GM19099 (cell line): ENCODE measurements around the gene ZNF827.

Source experiments
- POLR2A ChIP-seq: IDR thresholded peaks from 3 replicates; pipeline ENCODE4 v1.6.1; 2011; ENCODE audit warnings: low read depth; ENCODE audit not compliant: insufficient read length; ENCODE audit errors: extremely low read depth

The ZNF827 gene

DNA sequence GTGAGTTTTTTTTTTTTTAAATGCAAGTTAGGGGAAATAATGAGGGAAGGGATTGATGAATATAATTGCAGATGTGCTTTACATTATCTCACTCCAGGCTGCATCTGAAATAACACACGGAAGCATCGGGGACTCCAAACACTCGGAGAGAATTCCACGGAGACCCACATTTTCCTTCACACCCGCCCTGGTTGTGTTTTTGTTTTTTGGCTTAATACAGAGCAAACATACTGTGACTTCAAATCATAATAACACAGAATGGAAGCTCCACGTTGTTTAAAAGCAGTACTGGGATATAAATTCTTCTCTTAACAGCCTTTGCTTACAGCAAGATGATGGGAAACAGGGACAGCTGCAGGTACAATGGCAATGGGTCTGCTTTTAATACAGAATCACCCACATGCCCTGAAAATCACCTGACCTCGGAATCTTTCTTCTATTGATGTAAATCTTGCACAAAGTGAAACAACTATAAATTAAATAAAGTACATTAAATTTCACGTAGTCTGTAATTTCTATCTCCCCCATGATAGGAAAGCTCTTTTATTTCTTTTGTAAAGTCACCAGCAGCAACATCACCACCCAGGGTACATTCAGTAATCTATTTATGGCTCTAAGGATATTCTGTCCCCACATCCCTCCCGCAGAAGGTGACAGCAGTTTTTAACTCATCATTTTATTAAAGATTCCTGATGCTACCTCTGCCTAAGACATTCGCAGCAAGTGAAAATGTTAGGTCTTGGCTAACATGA is 119.3 kb downstream of the ZNF827 start:
- no peak for TF ChIP-seq POLR2A

GRCh38 chr4:145818011-145818410 is 120.6 kb downstream of the ZNF827 start:
- TF ChIP-seq POLR2A = no peak

- no peak for TF ChIP-seq POLR2A
These were observed 122.5 kb downstream of the ZNF827 start for GRCh38 chr4:145816091-145816490.

DNA sequence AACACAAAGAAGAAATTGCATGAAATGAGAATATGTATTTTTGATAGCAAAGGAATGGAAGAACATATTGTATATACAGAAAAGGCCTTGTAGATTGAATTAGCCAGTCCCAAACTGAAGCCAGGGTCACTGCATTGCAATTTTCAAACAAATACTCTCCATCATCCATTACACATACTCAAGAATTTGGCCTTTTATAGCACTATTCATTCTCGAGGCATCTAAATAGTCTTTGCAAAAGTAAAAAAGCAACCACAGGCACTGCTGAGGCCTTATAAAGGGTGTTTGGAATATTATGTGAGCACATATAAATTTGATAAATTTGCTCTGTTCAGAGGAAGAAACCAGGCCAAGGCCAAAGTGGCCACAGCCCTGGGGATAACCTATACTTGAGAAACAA is 123.0 kb downstream of the ZNF827 start:
- no peak for TF ChIP-seq POLR2A

- TF ChIP-seq POLR2A = no peak
These were observed 123.5 kb downstream of the ZNF827 start for GRCh38 chr4:145815027-145815612.

- no peak for TF ChIP-seq POLR2A
These were observed 124.4 kb downstream of the ZNF827 start for GRCh38 chr4:145814246-145814645.

- no peak for TF ChIP-seq POLR2A
These were observed 125.7 kb downstream of the ZNF827 start for GRCh38 chr4:145812919-145813318.

GRCh38 chr4:145808848-145809512 is 129.6 kb downstream of the ZNF827 start:
- no peak for TF ChIP-seq POLR2A

DNA sequence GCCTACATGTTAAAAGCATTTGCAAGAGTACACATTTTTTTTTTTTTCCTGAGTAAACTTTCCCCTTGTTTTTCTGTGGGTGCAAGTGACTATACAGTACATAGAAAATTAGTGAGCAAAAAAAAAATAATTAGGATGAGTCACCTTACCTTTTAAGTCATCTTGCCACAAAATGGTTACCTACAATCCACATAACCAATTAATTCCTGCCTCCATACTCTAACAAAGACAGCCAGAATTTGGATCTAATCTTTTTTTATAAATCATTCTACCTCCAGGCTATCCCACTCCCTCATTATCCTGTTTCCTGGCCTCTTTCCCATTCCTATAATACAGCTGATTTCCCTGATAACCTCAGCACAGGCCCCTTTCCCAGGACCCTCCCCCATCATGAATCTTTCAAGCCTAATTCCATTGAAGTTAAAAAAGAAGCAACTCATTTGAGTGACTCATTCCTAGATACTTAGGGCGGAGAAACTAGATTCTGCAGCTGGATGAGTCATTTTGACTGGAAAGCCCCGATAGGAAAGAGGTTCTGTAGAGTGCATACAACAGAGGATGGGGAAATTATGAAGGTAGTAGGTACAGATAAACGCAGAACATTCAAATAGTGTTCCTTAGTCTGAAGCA is 130.5 kb downstream of the ZNF827 start:
- TF ChIP-seq POLR2A = peak; percentile 8

- TF ChIP-seq POLR2A = no peak
These were observed 133.1 kb downstream of the ZNF827 start for GRCh38 chr4:145805490-145805889.

GRCh38 chr4:145804116-145804515 is 134.5 kb downstream of the ZNF827 start:
- TF ChIP-seq POLR2A = no peak

DNA sequence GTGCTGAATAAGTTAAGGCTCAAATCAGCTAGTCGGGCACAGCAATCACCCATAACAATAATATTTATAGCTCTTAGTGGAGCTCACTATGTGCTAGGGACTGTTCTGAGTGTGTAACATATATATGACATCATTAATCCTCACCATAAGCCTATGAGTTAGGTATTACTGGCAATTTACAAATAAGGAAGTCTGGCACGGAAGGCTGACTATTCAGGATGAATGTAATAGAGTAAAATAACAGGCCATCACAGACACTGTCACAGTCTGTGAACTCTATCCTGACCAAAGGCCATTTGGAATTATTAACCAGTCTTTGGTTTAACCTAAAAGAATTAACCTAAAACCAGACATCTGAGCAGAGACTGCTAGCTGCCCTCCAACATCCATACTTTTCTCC is 139.4 kb downstream of the ZNF827 start:
- no peak for TF ChIP-seq POLR2A

GRCh38 chr4:145797278-145797677 is 141.3 kb downstream of the ZNF827 start:
- no peak for TF ChIP-seq POLR2A

DNA sequence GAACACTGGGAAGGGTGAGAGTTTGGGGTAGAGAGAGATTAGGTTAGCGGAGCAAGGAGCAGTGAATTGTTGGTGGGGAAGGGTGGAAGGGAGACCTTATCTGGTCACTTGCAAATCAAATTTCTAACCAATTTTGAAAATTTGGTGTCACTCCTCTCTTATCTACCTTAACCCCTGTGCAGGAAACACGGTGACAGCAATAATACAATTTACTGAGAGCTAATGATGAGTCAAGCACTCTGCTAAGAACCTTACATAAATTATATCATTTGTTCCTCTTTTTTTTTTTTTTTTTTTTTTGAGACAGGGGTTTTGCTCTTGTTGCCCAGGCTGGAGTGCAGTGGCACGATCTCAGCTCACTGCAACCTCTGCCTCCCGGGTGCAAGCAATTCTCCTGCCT is 142.3 kb downstream of the ZNF827 start:
- TF ChIP-seq POLR2A = no peak

DNA sequence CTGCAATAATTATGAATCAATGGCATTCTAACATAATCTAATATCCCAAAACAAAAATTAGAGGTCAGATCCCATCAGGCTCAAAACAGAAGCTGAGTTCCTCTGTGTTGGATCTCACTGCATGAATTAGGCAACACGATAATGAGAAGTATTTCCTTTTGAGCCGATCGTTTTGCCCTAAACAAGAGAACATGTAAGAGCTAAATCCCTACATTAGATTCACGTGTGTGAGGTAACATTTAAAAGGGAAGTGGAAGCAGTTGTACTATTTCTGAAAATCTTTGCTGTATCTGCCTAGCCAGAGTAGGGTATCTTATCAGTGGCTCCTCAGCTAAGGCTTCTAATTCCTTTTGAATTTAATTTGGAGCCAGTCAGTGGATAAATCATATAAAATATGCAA is 143.1 kb downstream of the ZNF827 start:
- TF ChIP-seq POLR2A = no peak

DNA sequence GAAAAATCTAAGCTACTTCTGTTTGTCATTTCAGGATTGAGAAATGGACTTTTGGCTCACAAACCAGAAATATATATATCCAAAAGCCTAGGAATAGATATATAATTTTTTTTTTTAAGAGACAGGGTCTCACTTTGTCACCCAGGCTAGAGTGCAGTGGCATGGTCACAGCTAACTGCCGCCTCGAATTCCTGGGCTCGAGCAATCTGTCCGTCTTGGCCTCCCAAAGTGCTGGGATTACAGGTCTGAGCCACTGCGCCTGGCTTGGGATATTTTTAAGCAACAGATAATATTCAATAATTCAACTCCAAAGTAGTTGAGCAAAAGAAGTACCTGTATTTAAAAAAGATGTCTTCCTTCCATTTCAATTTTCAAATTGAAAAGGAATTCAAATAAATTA is 146.2 kb downstream of the ZNF827 start:
- TF ChIP-seq POLR2A = no peak
